Fibroblast of villous mesenchyme (primary cell): ENCODE data around the gene PSMD5. TPM values are rescaled to one million over a fixed set of nuclear protein-coding genes. Genes with fewer than 3 reads are reported as not detected.

ENCODE experiments used
- DNase-seq: peaks from one replicate; pipeline ENCODE4 v3.0.0-alpha.2; 2010; ENCODE audit warnings: low read depth
- H3K4me3 ChIP-seq: 2 replicates; pipeline ENCODE4 v1.5.1; 2011; ENCODE audit warnings: low read depth, mild to moderate bottlenecking, low read length
- total RNA-seq: library from RNA; depleted of rRNA; stranded (reverse); fragments of >200 nt; gene quantifications from 2 replicates; pipeline ENCODE4 v1.2.3, GENCODE V29; 2012
- TF ChIP-seq, protein P1 (sequence below): IDR thresholded peaks from 2 replicates; pipeline ENCODE4 v1.5.1; 2012; ENCODE audit warnings: low read depth, mild to moderate bottlenecking, low read length; ENCODE audit not compliant: insufficient read depth

PSMD5 gene
- total RNA-seq, 1 donor = 50.1 TPM

DNA sequence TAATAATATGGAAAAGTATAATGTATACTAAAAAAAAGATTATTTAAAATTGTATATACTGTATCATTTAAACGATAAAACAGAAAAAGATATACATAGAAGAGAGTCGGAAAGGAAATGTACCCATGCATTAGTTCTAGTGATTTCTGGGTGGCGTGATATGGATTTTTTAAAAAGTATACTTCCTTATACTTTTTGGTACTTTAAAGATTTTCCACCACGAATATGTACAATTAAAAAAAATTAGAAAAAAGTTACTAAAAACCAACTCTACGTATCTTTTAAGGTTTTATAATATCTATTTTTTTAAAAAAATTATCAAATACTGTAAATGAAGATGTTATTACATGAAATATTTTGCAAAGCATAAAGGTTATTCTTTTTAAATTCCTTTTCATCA is 22.0 kb upstream of the PSMD5 start:
- no peak overlapping the region for H3K4me3 ChIP-seq
- TF ChIP-seq, protein P1, sequence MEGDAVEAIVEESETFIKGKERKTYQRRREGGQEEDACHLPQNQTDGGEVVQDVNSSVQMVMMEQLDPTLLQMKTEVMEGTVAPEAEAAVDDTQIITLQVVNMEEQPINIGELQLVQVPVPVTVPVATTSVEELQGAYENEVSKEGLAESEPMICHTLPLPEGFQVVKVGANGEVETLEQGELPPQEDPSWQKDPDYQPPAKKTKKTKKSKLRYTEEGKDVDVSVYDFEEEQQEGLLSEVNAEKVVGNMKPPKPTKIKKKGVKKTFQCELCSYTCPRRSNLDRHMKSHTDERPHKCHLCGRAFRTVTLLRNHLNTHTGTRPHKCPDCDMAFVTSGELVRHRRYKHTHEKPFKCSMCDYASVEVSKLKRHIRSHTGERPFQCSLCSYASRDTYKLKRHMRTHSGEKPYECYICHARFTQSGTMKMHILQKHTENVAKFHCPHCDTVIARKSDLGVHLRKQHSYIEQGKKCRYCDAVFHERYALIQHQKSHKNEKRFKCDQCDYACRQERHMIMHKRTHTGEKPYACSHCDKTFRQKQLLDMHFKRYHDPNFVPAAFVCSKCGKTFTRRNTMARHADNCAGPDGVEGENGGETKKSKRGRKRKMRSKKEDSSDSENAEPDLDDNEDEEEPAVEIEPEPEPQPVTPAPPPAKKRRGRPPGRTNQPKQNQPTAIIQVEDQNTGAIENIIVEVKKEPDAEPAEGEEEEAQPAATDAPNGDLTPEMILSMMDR = no peak
- DNase-seq = no peak

DNA sequence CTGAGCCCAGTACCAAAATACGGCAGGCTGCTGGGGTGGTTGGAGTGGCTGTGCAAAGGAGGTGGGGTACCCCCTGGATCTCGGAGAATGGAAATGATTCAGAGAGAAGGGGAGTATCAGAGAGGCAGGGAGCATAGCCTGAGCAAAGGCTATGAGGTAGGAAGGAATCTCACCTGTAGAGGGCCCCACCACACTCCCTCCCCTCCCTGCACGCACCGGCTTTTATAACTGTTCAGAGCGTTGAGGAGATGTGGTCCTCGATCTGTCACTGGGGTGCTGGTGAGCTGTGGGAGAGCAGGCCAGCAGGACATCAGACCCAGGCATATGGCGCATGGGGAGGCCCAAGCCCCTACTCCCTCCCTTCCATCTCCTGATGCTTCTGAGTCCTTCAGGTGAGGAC is 21.1 kb upstream of the PSMD5 start:
- DNase-seq = no peak
- TF ChIP-seq, protein P1 = no peak
- H3K4me3 ChIP-seq = no peak overlapping the region

DNA sequence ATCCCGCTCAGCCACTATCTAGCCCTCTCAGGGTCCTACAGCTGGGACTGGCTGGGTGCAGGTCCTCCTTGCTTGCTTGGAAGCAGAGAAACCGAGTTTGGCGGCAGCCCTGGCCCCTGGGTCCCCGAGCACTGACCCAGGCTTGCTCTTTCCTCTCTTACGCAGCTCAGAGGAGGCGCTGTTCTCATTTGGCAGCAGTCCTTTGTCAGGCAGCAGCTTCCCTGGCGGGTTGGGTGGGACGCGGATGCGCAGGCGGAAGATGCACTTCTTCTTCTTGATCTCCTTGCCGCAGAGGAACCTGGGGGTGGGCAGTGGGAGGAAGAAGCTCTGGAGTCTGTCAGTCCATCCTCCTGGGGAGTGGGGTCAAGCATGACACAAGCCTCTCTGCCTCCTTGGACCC is 19.7 kb upstream of the PSMD5 start:
- TF ChIP-seq, protein P1 = no peak
- DNase-seq = no peak
- no peak overlapping the region for H3K4me3 ChIP-seq

DNA sequence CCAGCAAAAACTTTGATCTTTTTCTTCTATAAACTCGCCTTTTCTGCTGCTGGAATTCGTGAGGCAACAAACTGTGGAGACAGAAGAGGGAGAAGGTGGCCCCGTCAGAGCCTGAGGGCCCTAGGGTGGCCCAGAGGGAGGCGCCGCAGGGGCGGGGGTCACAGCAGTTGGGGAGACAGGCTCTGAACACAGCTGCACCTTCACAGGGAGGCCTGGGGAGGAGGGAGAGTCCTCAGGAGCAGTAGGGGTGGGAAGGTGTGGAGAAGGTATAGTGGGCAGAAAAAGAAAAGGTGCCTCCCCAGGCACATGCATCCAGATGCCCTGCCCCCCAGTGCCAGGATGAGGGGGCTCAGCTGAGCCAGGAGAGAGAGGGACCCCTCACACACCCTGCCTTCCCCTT is 19.2 kb upstream of the PSMD5 start:
- TF ChIP-seq, protein P1 = no peak
- no peak overlapping the region for H3K4me3 ChIP-seq
- no peak for DNase-seq

DNA sequence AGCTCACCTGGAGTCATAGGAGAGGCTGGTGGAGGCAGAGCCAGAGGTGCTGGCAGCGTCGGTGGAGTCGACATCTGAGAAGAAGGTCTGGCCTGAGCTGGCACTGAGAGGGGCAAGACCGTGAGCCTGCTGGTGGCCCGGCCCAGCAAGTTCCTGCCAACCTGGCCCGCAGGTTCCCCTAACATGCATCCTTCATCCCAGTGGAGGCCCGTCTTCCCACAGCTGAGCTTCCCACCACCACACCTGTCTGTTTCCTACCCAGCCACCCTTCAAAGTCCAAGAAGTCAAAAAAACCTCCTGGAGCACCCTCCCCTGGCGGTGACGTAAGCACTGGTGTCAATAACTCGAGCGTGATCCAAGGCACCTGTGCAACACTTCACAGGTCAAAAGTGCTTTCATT is 17.4 kb upstream of the PSMD5 start:
- TF ChIP-seq, protein P1 = no peak
- H3K4me3 ChIP-seq = no peak overlapping the region

DNA sequence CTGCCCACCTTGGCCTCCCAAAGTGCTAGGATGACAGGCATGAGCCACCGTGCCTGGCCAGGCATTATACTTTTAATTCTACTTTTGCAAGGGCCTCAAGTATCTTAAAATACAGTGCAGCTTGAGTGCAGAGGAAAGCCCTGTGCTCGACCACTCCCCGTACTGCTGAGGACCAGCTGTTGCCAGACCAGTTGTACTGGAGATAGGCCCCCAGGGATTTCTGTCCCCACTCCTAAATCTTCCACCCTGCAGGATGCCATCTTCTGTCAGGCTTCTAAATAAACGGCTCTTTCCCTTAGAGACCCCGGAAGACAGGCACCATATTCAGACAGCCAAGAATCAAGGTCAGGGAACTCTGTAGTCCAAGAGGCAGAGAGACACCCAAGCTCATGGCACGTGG is 16.6 kb upstream of the PSMD5 start:
- TF ChIP-seq, protein P1 = no peak
- no peak for DNase-seq
- no peak overlapping the region for H3K4me3 ChIP-seq

More for the DNA sequence above, 17.4 kb upstream of the PSMD5 start:
- no peak for DNase-seq

DNA sequence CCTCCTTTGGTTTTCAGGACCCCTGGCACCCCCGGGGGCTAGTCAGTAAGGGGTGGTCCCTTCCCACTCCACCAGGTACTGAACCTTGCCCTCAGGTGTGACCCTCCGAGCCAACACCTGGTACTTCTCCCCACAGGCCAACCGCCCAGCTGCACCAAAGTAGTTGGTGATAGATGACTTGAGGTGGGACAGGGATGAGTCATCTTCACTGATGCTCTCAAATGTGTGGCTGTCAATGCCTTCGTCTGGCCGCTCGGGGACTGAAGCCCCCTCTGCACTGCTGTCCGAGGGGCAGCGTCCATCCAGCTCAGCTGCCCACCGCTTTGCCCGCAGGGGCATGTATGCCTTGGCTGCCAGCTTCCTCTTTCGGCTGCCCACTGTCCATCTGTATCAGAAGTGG is 15.2 kb upstream of the PSMD5 start:
- TF ChIP-seq, protein P1 = no peak
- no peak overlapping the region for H3K4me3 ChIP-seq
- DNase-seq = no peak
